Esophagus muscularis mucosa (tissue), 3 donors: ENCODE results near the gene LY9.
"Not testable (repeated sequence)": the region's sequence is repeated elsewhere in the genome, so short reads cannot be mapped to it uniquely, and the experiment has no call there.

ENCODE experiments used
- POLR2A ChIP-seq: fragments of 450-650 bp; IDR thresholded peaks from one replicate; pipeline ENCODE4 v1.6.1; 2017; ENCODE audit warnings: antibody characterized with exemption, moderate library complexity, mild to moderate bottlenecking, low read depth
- TF ChIP-seq, protein P1 (sequence below), 3 experiments: fragments of 200-600 bp in 2 of 3; fragments of 450-650 bp in 1 of 3; sonication (generic) in 2 of 3; IDR thresholded peaks; one replicate each; pipeline ENCODE4 v1.5.1; 2017 to 2019; ENCODE audit warnings: antibody characterized with exemption in 3 of 3, mild to moderate bottlenecking in 2 of 3, moderate library complexity in 1 of 3

DNA sequence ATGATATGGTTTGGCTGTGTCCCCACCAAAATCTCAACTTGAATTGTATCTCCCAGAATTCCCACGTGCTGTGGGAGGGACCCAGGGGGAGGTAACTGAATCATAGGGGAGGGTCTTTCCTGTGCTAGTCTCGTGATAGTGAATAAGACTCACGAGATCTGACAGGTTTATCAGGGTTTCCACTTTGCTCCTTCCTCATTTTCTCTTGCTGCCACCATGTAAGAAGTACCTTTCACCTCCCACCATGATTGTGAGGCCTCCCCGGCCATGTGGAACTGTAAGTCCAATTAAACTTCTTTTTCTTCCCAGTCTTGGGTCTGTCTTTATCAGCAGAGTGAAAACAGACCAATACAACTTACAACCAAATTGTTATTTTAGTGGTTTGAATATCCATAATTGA, 71.7 kb downstream of the LY9 start:
- TF ChIP-seq, protein P1, sequence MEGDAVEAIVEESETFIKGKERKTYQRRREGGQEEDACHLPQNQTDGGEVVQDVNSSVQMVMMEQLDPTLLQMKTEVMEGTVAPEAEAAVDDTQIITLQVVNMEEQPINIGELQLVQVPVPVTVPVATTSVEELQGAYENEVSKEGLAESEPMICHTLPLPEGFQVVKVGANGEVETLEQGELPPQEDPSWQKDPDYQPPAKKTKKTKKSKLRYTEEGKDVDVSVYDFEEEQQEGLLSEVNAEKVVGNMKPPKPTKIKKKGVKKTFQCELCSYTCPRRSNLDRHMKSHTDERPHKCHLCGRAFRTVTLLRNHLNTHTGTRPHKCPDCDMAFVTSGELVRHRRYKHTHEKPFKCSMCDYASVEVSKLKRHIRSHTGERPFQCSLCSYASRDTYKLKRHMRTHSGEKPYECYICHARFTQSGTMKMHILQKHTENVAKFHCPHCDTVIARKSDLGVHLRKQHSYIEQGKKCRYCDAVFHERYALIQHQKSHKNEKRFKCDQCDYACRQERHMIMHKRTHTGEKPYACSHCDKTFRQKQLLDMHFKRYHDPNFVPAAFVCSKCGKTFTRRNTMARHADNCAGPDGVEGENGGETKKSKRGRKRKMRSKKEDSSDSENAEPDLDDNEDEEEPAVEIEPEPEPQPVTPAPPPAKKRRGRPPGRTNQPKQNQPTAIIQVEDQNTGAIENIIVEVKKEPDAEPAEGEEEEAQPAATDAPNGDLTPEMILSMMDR (IDR thresholded peaks at IDR 0.05) = not testable (repeated sequence)
- TF ChIP-seq POLR2A = not testable (repeated sequence)
